OCI-LY3 (cell line): ENCODE results near the gene TOMM70.

Experiments used
- EZH2phosphoT487 ChIP-seq: fragments of 200-600 bp; shearing (Covaris generic); IDR thresholded peaks from 2 replicates; pipeline ENCODE4 v1.6.1; 2018; ENCODE audit warnings: antibody characterized with exemption, mixed run types, low read depth
- TF ChIP-seq, protein P1 (sequence below): fragments of 200-600, 300-600 bp; sonication (generic); IDR thresholded peaks from 2 replicates; pipeline ENCODE4 v1.5.1; 2014; ENCODE audit warnings: antibody characterized with exemption, low read length, low read depth

DNA sequence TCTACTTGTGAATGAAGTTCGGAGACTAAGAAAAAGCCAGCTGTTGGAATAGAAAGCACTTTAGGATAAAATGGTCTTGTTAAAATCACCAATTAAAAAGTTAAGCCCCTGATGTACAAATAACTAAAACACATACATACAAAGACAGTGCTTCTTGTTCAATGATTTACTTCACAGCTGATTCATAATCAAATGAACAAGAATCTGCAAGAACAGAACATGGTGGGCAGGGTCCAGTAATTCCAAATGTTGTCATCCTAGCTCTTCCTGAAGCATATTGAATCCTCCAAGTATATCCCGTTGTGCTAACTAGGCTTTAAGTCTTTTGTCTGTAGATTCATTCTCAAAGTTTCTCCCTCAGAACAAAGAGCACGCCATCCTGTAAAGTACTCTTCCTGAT, 41.9 kb downstream of the TOMM70 start:
- no peak for TF ChIP-seq EZH2phosphoT487
- TF ChIP-seq, protein P1, sequence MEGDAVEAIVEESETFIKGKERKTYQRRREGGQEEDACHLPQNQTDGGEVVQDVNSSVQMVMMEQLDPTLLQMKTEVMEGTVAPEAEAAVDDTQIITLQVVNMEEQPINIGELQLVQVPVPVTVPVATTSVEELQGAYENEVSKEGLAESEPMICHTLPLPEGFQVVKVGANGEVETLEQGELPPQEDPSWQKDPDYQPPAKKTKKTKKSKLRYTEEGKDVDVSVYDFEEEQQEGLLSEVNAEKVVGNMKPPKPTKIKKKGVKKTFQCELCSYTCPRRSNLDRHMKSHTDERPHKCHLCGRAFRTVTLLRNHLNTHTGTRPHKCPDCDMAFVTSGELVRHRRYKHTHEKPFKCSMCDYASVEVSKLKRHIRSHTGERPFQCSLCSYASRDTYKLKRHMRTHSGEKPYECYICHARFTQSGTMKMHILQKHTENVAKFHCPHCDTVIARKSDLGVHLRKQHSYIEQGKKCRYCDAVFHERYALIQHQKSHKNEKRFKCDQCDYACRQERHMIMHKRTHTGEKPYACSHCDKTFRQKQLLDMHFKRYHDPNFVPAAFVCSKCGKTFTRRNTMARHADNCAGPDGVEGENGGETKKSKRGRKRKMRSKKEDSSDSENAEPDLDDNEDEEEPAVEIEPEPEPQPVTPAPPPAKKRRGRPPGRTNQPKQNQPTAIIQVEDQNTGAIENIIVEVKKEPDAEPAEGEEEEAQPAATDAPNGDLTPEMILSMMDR = no peak
